Measurements from ENCODE around the gene CXCL1. TPM values are rescaled to one million over a fixed set of nuclear protein-coding genes. Genes with fewer than 3 reads are reported as not detected.

The CXCL1 gene
- total RNA-seq, 1 experiment from 2014 or later: 49.3 TPM

- no peaks in the 10 kb centered on the region for H3K9me3 Mint-ChIP-seq (ENCODE audit: unreplicated experiment)
- intact Hi-C loops (cut with micrococcal nuclease): no loop called here
- no peaks in the 10 kb centered on the region for H3K27me3 Mint-ChIP-seq (ENCODE audit: insufficient read depth, unreplicated experiment)
- H3K4me1 Mint-ChIP-seq (ENCODE audit: insufficient read depth, unreplicated experiment): peaks cover 44% of the 10 kb centered on the region
- H3K27ac Mint-ChIP-seq (ENCODE audit: low read depth, unreplicated experiment): peak overlapping the region; percentile 78
- ChIA-PET POLR2A (interaction anchor here (3.1 to 8.0 kb wide), 2 partner anchors 27 to 51 kb away, joined by 10 to 61 read pairs; partner anchors contain the start of gene CXCL1), CTCF (interaction anchor here (0.6 to 3.9 kb wide), 5 partner anchors 54 to 255 kb away, joined by 3 to 34 read pairs (median 4); no protein-coding TSS in a partner anchor)
- no TSS peak for BruUV-seq (replicated peaks)
- no peak for TF ChIP-seq CTCF (IDR thresholded peaks at IDR 0.05; ENCODE audit: unreplicated experiment)
- H3K36me3 Mint-ChIP-seq (ENCODE audit: insufficient read depth, unreplicated experiment): no peaks in the 10 kb centered on the region
- no peak overlapping the region for H3K4me3 Mint-ChIP-seq (ENCODE audit: unreplicated experiment)
- no peak for DNase-seq (ENCODE audit: unreplicated experiment)
Measured at GRCh38 chr4:73918058-73918457, 48.9 kb downstream of the CXCL1 start.

- Mint-ChIP-seq H3K27ac (ENCODE audit: low read depth, unreplicated experiment) (no peak overlapping the region), H3K4me1 (ENCODE audit: insufficient read depth, unreplicated experiment) (peaks cover 49% of the 10 kb centered on the region), H3K36me3 (ENCODE audit: insufficient read depth, unreplicated experiment) (no peaks in the 10 kb centered on the region), H3K9me3 (ENCODE audit: unreplicated experiment) (no peaks in the 10 kb centered on the region), H3K4me3 (ENCODE audit: unreplicated experiment) (no peak overlapping the region), H3K27me3 (ENCODE audit: insufficient read depth, unreplicated experiment) (no peaks in the 10 kb centered on the region)
- ChIA-PET POLR2A (interaction anchor here (1.0 to 8.0 kb wide), 3 partner anchors 17 to 258 kb away, joined by 3 to 61 read pairs (median 6); partner anchors contain the start of gene CXCL1), CTCF (interaction anchor here (0.8 to 3.9 kb wide), 6 partner anchors 9 to 256 kb away, joined by 3 to 34 read pairs (median 5); partner anchors contain the start of genes CXCL1 and CXCL2)
- intact Hi-C loops (cut with micrococcal nuclease): loop anchor here (5.0 to 10.0 kb wide), 5 partner anchors 327 to 605 kb away; no protein-coding TSS in a partner anchor
- BruUV-seq (replicated peaks): no TSS peak
- no peak for DNase-seq (ENCODE audit: unreplicated experiment)
- TF ChIP-seq CTCF (IDR thresholded peaks at IDR 0.05; ENCODE audit: unreplicated experiment): no peak
Measured at GRCh38 chr4:73919691-73920090, 50.5 kb downstream of the CXCL1 start.

Other genes with a start within 250 kb of the CXCL1 start
- gene RASSF6, start 249.0 kb upstream of the CXCL1 start, total RNA-seq (2022): 1.6 and 2.4 TPM in 2 replicates
- gene CXCL8, start 128.8 kb upstream of the CXCL1 start, total RNA-seq (2022): 17.0 and 36.2 TPM in 2 replicates
- not detected in 2 replicates for gene CXCL6, start 32.7 kb upstream of the CXCL1 start, total RNA-seq (2022)
- not detected in 2 replicates for gene PF4V1, start 16.1 kb upstream of the CXCL1 start, total RNA-seq (2022)
- not detected in 2 replicates for gene PF4, start 112.6 kb downstream of the CXCL1 start, total RNA-seq (2022)
- not detected in 2 replicates for gene PPBP, start 118.8 kb downstream of the CXCL1 start, total RNA-seq (2022)
- gene CXCL5, start 129.3 kb downstream of the CXCL1 start, total RNA-seq (2022): 0.51 and 0.54 TPM in 2 replicates
- 9.2 and 9.8 TPM in 2 replicates for gene CXCL3, start 169.3 kb downstream of the CXCL1 start, total RNA-seq (2022)
- 62.3 and 76.2 TPM in 2 replicates for gene CXCL2, start 229.8 kb downstream of the CXCL1 start, total RNA-seq (2022)